ENCODE measurements around the gene TBC1D22A. TPM values are rescaled to one million over a fixed set of nuclear protein-coding genes. Genes with fewer than 3 reads are reported as not detected.

The TBC1D22A gene
- total and polyA plus RNA-seq, 9 of the 15 experiments (the other 6 are each of a cell fraction or from before 2014, with no cell fraction given), result 0.20 to 11.5 (median 5.2) TPM

- H3K9me3 ChIP-seq (replicated peaks; ENCODE audit: control insufficient read depth, insufficient read depth, low read depth, low read length), result no peaks in the 10 kb centered on the region
- peaks cover 0 to 17% of the 10 kb centered on the region in 2 experiments; a peak in 2 of 5 replicates for H3K4me1 ChIP-seq (replicated peaks in 1 of 2; ENCODE audit: control insufficient read depth in 2 of 2, insufficient read depth in 2 of 2, low read length in 2 of 2)
- no peak for DNase-seq (ENCODE audit: extremely low read depth in 1 of 4, low spot score in 3 of 4)
- CTCF ChIA-PET (ENCODE audit: low intra/inter-chr PET ratio), result no interaction called here
- H2AFZ ChIP-seq (ENCODE audit: low read depth, low read length), result no peak overlapping the region
- BruUV-seq (replicated peaks), result no TSS peak
- ATAC-seq, result no peak
- no peak overlapping the region for H3K9ac ChIP-seq (ENCODE audit: insufficient read depth in 1 of 2, low read depth in 2 of 2, low read length in 2 of 2)
- no peaks in the 10 kb centered on the region for H3K79me2 ChIP-seq (ENCODE audit: control insufficient read depth, insufficient read depth, low read length)
- H3K4me2 ChIP-seq (ENCODE audit: insufficient read depth, low read length), result no peak overlapping the region
- no peaks in the 10 kb centered on the region for H3K36me3 ChIP-seq (ENCODE audit: control insufficient read depth, insufficient read depth, low read length)
- peaks cover 0 to 48% of the 10 kb centered on the region in 2 experiments; a peak in 3 of 5 replicates for H3K27me3 ChIP-seq (ENCODE audit: control insufficient read depth in 2 of 2, insufficient read depth in 2 of 2, low read length in 2 of 2)
- no peak overlapping the region for H3K4me3 ChIP-seq
- FAIRE-seq, result no peak
- H3K9me1 ChIP-seq (ENCODE audit: control insufficient read depth, insufficient read depth, low read length), result no peaks in the 10 kb centered on the region
- in situ Hi-C loops (cut with MboI) (no loop called here), intact Hi-C loops (cut with micrococcal nuclease) (no loop called here)
- POLR2A ChIA-PET, result no interaction called here
- no peak overlapping the region for H3K27ac ChIP-seq (ENCODE audit: extremely low read depth, low read depth, low read length)
- 23% methylated on average over 14 of the region's 19 CpGs for WGBS (ENCODE audit: insufficient coverage, low coverage, missing lambda C conversion rate)
- H4K20me1 ChIP-seq (replicated peaks; ENCODE audit: control insufficient read depth, insufficient read depth, low read length), result no peaks in the 10 kb centered on the region
- TF ChIP-seq SMAD4 (CRISPR knock-in tag; conservative IDR thresholded peaks at IDR 0.05) (no peak), BRD9 (IDR thresholded peaks at IDR 0.05; ENCODE audit: low read depth, partially characterized antibody) (no peak), ZBTB33 (CRISPR knock-in tag; IDR thresholded peaks at IDR 0.05) (no peak), DPF2 (IDR thresholded peaks at IDR 0.05) (no peak), ZBTB7A (IDR thresholded peaks at IDR 0.05; ENCODE audit: borderline replicate concordance, control insufficient read depth, low read depth, low read length) (no peak), GTF2B (IDR thresholded peaks at IDR 0.05; ENCODE audit: extremely low read depth, insufficient read length) (no peak), RNF219 (CRISPR knock-in tag; IDR thresholded peaks at IDR 0.05) (no peak), NR2C1 (IDR thresholded peaks at IDR 0.05) (no peak), NR2C1 (tag; IDR thresholded peaks at IDR 0.05) (no peak), ZNF311 (CRISPR knock-in tag; IDR thresholded peaks at IDR 0.05) (no peak), NCOA4 (IDR thresholded peaks at IDR 0.05; ENCODE audit: partially characterized antibody) (no peak), ZBTB9 (CRISPR knock-in tag; IDR thresholded peaks at IDR 0.05) (no peak), RAD21 (CRISPR knock-in tag; conservative IDR thresholded peaks at IDR 0.05 in 1 of 2, IDR thresholded peaks at IDR 0.05 in 1 of 2) (no peak), HDGF (IDR thresholded peaks at IDR 0.05) (no peak), GATAD2A (IDR thresholded peaks at IDR 0.05) (no peak), ZNF445 (CRISPR knock-in tag; IDR thresholded peaks at IDR 0.05; ENCODE audit: low read depth) (no peak), PRMT5 (CRISPR knock-in tag; IDR thresholded peaks at IDR 0.05) (no peak), ZNF384 (IDR thresholded peaks at IDR 0.05; ENCODE audit: low read depth, low read length) (no peak)
These were observed 431.3 kb downstream of the TBC1D22A start for GRCh38 chr22:47193606-47194329.

Measured in K562 (cell line).